Iris pigment epithelial cell (primary cell): ENCODE results near the gene ACADM.
A peak's percentile ranks its signal among the peaks of the same experiment; 100 is the strongest.
"Not testable (repeated sequence)": the region's sequence is repeated elsewhere in the genome, so short reads cannot be mapped to it uniquely, and the experiment has no call there.

Experiments used
- DNase-seq: peaks from one replicate; pipeline ENCODE4 v3.0.0-alpha.2; 2011; ENCODE audit warnings: low read depth

Gene ACADM

GRCh38 chr1:75795703-75796193, 71.2 kb downstream of the ACADM start:
- DNase-seq = no peak

GRCh38 chr1:75796376-75797272, 72.1 kb downstream of the ACADM start, which contains the start of gene MSH4:
Gene MSH4 (plus strand): TSS chr1:75796882. CDS start chr1:75796986, 104 bp downstream.
- no peak for DNase-seq

GRCh38 chr1:75797273-75797588, 72.7 kb downstream of the ACADM start:
- DNase-seq = no peak

- DNase-seq = peak; percentile 28
Measured at GRCh38 chr1:75797606-75798216, 73.2 kb downstream of the ACADM start.

GRCh38 chr1:75801480-75801879, 77.0 kb downstream of the ACADM start:
- not testable (repeated sequence) for DNase-seq

- no peak for DNase-seq
Measured at GRCh38 chr1:75808921-75809320, 84.4 kb downstream of the ACADM start.

- not testable (repeated sequence) for DNase-seq
Measured at GRCh38 chr1:75810113-75810512, 85.6 kb downstream of the ACADM start.

GRCh38 chr1:75811211-75811981, 86.9 kb downstream of the ACADM start:
- peak; percentile 35 for DNase-seq

- no peak for DNase-seq
Measured at GRCh38 chr1:75812065-75812464, 87.6 kb downstream of the ACADM start.
